A673 (cell line): ENCODE data around the gene BACH1.

Source experiments
- CTCF ChIP-seq: fragments of 300-800, 200-600 bp; sonication (generic); conservative IDR thresholded peaks from 2 replicates; pipeline ENCODE4 v1.5.1; 2017; ENCODE audit warnings: low read depth, mild to moderate bottlenecking, antibody characterized with exemption, low read length, moderate library complexity, mixed read lengths
- EZH2 ChIP-seq: fragments of 200-600 bp; sonication (generic); IDR thresholded peaks from 2 replicates; pipeline ENCODE4 v1.6.1; 2017; ENCODE audit warnings: borderline replicate concordance, low read depth, mild to moderate bottlenecking, mixed read lengths, antibody characterized with exemption, low read length; ENCODE audit not compliant: poor library complexity, severe bottlenecking

DNA sequence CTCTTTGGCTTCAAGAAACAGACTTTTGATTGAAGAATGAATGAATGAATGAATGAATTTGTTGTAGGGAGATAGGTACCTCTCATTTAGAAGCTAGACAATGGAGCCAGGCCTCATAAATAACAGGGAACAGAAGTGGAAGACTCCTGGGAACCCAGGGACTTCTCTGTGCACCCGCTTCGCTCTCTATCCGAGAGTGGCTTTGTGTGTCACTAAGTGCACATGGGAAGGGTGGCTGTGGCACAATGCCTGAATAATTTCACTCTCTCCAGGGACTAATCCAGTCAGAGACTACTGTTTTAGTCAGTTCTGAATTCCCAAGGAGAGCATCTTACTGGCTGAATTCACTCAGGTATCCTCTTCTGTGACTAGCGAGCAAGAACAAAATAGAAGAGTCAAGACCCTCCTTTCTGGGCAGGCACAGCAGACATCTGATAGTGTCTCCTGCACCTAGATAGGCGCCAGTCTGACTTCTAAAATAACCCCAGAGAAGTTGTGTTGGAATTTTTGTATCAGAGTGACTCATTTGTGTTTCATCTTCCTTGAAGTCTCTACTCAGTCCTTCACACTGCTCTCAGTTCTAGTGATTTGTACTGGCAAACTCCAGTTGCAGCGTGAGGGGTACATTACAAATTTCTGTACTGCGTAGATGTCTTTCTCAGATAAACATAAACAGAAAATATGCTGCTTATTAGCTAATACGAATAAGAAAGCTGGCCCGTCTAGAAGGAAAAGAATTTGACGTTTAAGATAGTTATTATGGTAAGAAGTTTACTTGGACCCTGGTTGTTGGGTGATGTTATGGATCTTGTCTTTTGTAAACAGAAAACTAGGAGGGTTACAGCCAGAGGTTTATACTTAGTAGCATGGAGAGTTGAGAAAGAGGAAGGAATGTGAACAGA, 34.0 kb downstream of the BACH1 start:
- TF ChIP-seq CTCF: no peak
- no peak for TF ChIP-seq EZH2
